WTC11 (cell line): ENCODE results near the gene HOXC11. TPM values are rescaled to one million over a fixed set of nuclear protein-coding genes. Genes with fewer than 3 reads are reported as not detected.

Experiments used
- ATAC-seq: fragments of 200-7000 bp; cut with Tn5 transposase; 2 replicates; pipeline ENCODE4 v1.10.0; 2021; ENCODE audit warnings: mild to moderate bottlenecking, moderate library complexity
- CTCF ChIA-PET: fragments of 300-600 bp; sonication (Branson Sonifier 250); formaldehyde crosslinking; loops from one replicate; lab custom pipeline; 2021; ENCODE audit warnings: antibody characterized with exemption; lab: Charles Lee
- POLR2A ChIA-PET: fragments of 350-600 bp; sonication (Branson Sonifier 250); formaldehyde crosslinking; loops from one replicate; lab custom pipeline; 2021; ENCODE audit warnings: antibody characterized with exemption; lab: Charles Lee
- DNase-seq: peaks from one replicate; pipeline ENCODE4 v3.0.0; 2021; ENCODE audit warnings: low spot score
- H3K27ac Mint-ChIP-seq: 2 replicates; pipeline ENCODE4 v1.8.0; 2021; ENCODE audit warnings: mixed read lengths
- H3K27me3 Mint-ChIP-seq: 2 replicates; pipeline ENCODE4 v1.8.0; 2021; ENCODE audit warnings: low read depth, mild to moderate bottlenecking, moderate library complexity, mixed read lengths
- H3K36me3 Mint-ChIP-seq: 2 replicates; pipeline ENCODE4 v1.8.0; 2021; ENCODE audit warnings: mixed read lengths
- H3K4me1 Mint-ChIP-seq: 2 replicates; pipeline ENCODE4 v1.8.0; 2022; ENCODE audit warnings: mixed read lengths
- H3K4me3 Mint-ChIP-seq: 2 replicates; pipeline ENCODE4 v1.8.0; 2021; ENCODE audit warnings: mild to moderate bottlenecking, moderate library complexity, mixed read lengths
- H3K9me3 Mint-ChIP-seq: 2 replicates; pipeline ENCODE4 v1.8.0; 2021; ENCODE audit warnings: mixed read lengths
- ATF1 ChIP-seq: sonication (generic); formaldehyde crosslinking; IDR thresholded peaks from 2 replicates; pipeline ENCODE4 v1.8.1; 2023; ENCODE audit warnings: mild to moderate bottlenecking, moderate library complexity, missing genetic modification reagents
- FOXJ3 ChIP-seq: sonication (generic); formaldehyde crosslinking; IDR thresholded peaks from 2 replicates; pipeline ENCODE4 v1.9.0; 2021; ENCODE audit warnings: missing genetic modification reagents, mild to moderate bottlenecking, borderline replicate concordance
- GTF2I ChIP-seq: fragments of 250-450 bp; sonication (Bioruptor Pico); conservative IDR thresholded peaks from 2 replicates; pipeline ENCODE4 v1.4.0; 2021; ENCODE audit warnings: mild to moderate bottlenecking
- HMGXB4 ChIP-seq: sonication (generic); formaldehyde crosslinking; IDR thresholded peaks from 2 replicates; pipeline ENCODE4 v1.8.1; 2023; ENCODE audit warnings: mild to moderate bottlenecking, moderate library complexity, missing genetic modification reagents
- KAT7 ChIP-seq: sonication (generic); formaldehyde crosslinking; IDR thresholded peaks from 2 replicates; pipeline ENCODE4 v1.8.1; 2023; ENCODE audit warnings: missing genetic modification reagents, mild to moderate bottlenecking, borderline replicate concordance
- MLX ChIP-seq: sonication (generic); formaldehyde crosslinking; IDR thresholded peaks from 2 replicates; pipeline ENCODE4 v1.8.1; 2023; ENCODE audit warnings: mild to moderate bottlenecking, missing genetic modification reagents, moderate library complexity
- MYBL2 ChIP-seq: sonication (generic); formaldehyde crosslinking; IDR thresholded peaks from 2 replicates; pipeline ENCODE4 v1.8.1; 2023; ENCODE audit warnings: mild to moderate bottlenecking, moderate library complexity, missing genetic modification reagents
- NFATC4 ChIP-seq: fragments of 250-450 bp; sonication (Bioruptor Pico); IDR thresholded peaks from 2 replicates; pipeline ENCODE4 v1.9.0; 2021; ENCODE audit warnings: mild to moderate bottlenecking
- NFYB ChIP-seq: sonication (generic); formaldehyde crosslinking; conservative IDR thresholded peaks from 2 replicates; pipeline ENCODE4 v1.8.0; 2022; ENCODE audit warnings: low read depth, missing genetic modification reagents
- NR3C1 ChIP-seq: sonication (generic); formaldehyde crosslinking; conservative IDR thresholded peaks from 2 replicates; pipeline ENCODE4 v1.8.1; 2023; ENCODE audit warnings: low read depth, mild to moderate bottlenecking, missing genetic modification reagents
- SMAD4 ChIP-seq: sonication (generic); formaldehyde crosslinking; IDR thresholded peaks from 2 replicates; pipeline ENCODE4 v1.8.0; 2022; ENCODE audit warnings: mild to moderate bottlenecking, missing genetic modification reagents
- USF1 ChIP-seq: sonication (generic); formaldehyde crosslinking; IDR thresholded peaks from 2 replicates; pipeline ENCODE4 v1.8.0; 2022; ENCODE audit warnings: mild to moderate bottlenecking, missing genetic modification reagents
- USF2 ChIP-seq: sonication (generic); formaldehyde crosslinking; IDR thresholded peaks from 2 replicates; pipeline ENCODE4 v1.8.1; 2023; ENCODE audit warnings: mild to moderate bottlenecking, missing genetic modification reagents, moderate library complexity
- ZBTB21 ChIP-seq: sonication (generic); formaldehyde crosslinking; IDR thresholded peaks from 2 replicates; pipeline ENCODE4 v1.8.1; 2023; ENCODE audit warnings: mild to moderate bottlenecking, missing genetic modification reagents, borderline replicate concordance
- ZNF317 ChIP-seq: sonication (generic); formaldehyde crosslinking; IDR thresholded peaks from 2 replicates; pipeline ENCODE4 v1.8.1; 2023; ENCODE audit warnings: low read depth, mild to moderate bottlenecking, moderate library complexity, missing genetic modification reagents, borderline replicate concordance
- ZNF416 ChIP-seq: fragments of 250-450 bp; sonication (Bioruptor Pico); IDR thresholded peaks from 2 replicates; pipeline ENCODE4 v1.9.0; 2021; ENCODE audit warnings: mild to moderate bottlenecking, inconsistent platforms
- total RNA-seq: library from RNA; stranded (reverse); gene quantifications from 3 replicates; pipeline ENCODE4 v1.2.3, GENCODE V29; 2021
- TF ChIP-seq, protein P1 (sequence below): sonication (generic); formaldehyde crosslinking; IDR thresholded peaks from 2 replicates; pipeline ENCODE4 v1.8.0; 2022; ENCODE audit warnings: mild to moderate bottlenecking, missing genetic modification reagents
- TF ChIP-seq, protein P2 (sequence below): fragments of 250-450 bp; sonication (Bioruptor Pico); IDR thresholded peaks from 2 replicates; pipeline ENCODE4 v1.9.0; 2021; ENCODE audit warnings: mild to moderate bottlenecking
- TF ChIP-seq, protein P3 (sequence below): sonication (generic); formaldehyde crosslinking; IDR thresholded peaks from 2 replicates; pipeline ENCODE4 v1.8.1; 2023; ENCODE audit warnings: mild to moderate bottlenecking, missing genetic modification reagents

The HOXC11 gene
- total RNA-seq, 1 experiment from 2014 or later = not detected

DNA sequence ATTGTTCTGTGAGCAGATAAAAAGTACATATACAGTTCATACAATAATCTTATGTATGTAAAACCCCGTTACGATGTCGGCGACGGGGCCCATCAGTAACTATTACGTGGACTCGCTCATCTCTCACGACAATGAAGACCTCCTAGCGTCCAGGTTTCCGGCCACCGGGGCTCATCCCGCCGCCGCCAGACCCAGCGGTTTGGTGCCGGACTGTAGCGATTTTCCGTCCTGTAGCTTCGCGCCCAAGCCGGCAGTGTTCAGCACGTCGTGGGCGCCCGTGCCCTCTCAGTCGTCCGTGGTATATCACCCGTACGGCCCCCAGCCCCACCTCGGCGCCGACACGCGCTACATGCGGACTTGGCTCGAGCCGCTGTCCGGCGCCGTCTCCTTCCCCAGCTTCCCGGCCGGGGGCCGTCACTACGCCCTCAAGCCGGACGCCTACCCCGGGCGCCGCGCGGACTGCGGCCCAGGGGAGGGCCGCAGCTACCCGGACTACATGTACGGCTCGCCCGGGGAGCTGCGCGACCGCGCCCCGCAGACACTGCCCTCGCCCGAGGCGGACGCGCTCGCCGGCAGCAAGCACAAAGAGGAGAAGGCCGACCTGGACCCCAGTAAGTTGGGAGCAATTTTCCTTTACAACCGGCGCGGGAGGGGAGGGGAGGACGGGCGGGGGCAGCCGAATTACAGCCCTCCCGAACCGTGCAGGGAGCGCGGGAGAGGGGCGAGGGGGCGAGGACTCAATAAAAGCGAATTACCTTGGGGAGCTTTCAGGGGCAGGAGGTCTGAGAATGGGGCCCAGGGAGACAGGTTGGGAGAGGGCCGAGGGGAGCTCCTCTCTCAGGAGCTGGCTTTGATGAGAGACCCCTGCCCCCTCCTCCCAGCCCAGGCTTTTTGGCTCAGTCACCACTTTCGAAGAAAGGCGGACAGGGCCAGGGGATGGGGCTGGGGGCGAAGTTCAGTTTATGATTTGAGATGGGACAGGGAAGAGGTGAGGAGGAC is 27.5 kb downstream of the HOXC11 start, which contains the start of gene HOXC9:
TSS of gene HOXC9 (plus strand) at position 46 of the 999 bp plus-strand sequence. CDS start at position 74, 28 bp downstream.
- Mint-ChIP-seq H3K36me3 (no peaks in the 10 kb centered on the region; the same call in 1 of the 2 replicates), H3K27me3 (peaks cover 100% of the 10 kb centered on the region), H3K9me3 (no peaks in the 10 kb centered on the region), H3K4me1 (peaks cover 24% of the 10 kb centered on the region), H3K4me3 (peak within 1 kb of the TSS; percentile 52), H3K27ac (no peak within 1 kb of the TSS)
- ATAC-seq (no peak), DNase-seq (no peak)
- ChIA-PET CTCF (interaction anchor here (0.6 to 10.8 kb wide), 10 partner anchors 12 to 325 kb away, joined by 3 to 107 read pairs (median 5); partner anchors contain the start of genes COPZ1, HOXC10, HOXC4 and HOXC5), POLR2A (no interaction called here)
- TF ChIP-seq USF2 (CRISPR knock-in tag) (0 out of 2 replicates have a peak, but pooled peaks have one; percentile 3), NR3C1 (CRISPR knock-in tag) (no peak)

- ChIA-PET CTCF (interaction anchor here (0.6 to 10.8 kb wide), 7 partner anchors 16 to 323 kb away, joined by 3 to 107 read pairs (median 17); partner anchors contain the start of genes COPZ1, HOXC10 and HOXC4), POLR2A (no interaction called here)
- no peaks in the 10 kb centered on the region for H3K9me3 Mint-ChIP-seq
- H3K27ac Mint-ChIP-seq = no peak overlapping the region
- H3K27me3 Mint-ChIP-seq = peaks cover 100% of the 10 kb centered on the region
- H3K4me3 Mint-ChIP-seq = no peak overlapping the region
- H3K4me1 Mint-ChIP-seq = peaks cover 23% of the 10 kb centered on the region
- no peaks in the 10 kb centered on the region; the same call in 1 of the 2 replicates for H3K36me3 Mint-ChIP-seq
- ATAC-seq (no peak), DNase-seq (no peak)
- no peak for TF ChIP-seq HMGXB4 (CRISPR knock-in tag)
- TF ChIP-seq, protein P1, sequence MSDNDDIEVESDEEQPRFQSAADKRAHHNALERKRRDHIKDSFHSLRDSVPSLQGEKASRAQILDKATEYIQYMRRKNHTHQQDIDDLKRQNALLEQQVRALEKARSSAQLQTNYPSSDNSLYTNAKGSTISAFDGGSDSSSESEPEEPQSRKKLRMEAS (CRISPR knock-in tag) = no peak
- TF ChIP-seq GTF2I (CRISPR knock-in tag) = no peak
- no peak for TF ChIP-seq ATF1 (CRISPR knock-in tag)
- TF ChIP-seq, protein P2, sequence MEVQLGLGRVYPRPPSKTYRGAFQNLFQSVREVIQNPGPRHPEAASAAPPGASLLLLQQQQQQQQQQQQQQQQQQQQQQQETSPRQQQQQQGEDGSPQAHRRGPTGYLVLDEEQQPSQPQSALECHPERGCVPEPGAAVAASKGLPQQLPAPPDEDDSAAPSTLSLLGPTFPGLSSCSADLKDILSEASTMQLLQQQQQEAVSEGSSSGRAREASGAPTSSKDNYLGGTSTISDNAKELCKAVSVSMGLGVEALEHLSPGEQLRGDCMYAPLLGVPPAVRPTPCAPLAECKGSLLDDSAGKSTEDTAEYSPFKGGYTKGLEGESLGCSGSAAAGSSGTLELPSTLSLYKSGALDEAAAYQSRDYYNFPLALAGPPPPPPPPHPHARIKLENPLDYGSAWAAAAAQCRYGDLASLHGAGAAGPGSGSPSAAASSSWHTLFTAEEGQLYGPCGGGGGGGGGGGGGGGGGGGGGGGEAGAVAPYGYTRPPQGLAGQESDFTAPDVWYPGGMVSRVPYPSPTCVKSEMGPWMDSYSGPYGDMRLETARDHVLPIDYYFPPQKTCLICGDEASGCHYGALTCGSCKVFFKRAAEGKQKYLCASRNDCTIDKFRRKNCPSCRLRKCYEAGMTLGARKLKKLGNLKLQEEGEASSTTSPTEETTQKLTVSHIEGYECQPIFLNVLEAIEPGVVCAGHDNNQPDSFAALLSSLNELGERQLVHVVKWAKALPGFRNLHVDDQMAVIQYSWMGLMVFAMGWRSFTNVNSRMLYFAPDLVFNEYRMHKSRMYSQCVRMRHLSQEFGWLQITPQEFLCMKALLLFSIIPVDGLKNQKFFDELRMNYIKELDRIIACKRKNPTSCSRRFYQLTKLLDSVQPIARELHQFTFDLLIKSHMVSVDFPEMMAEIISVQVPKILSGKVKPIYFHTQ = no peak
- TF ChIP-seq, protein P3, sequence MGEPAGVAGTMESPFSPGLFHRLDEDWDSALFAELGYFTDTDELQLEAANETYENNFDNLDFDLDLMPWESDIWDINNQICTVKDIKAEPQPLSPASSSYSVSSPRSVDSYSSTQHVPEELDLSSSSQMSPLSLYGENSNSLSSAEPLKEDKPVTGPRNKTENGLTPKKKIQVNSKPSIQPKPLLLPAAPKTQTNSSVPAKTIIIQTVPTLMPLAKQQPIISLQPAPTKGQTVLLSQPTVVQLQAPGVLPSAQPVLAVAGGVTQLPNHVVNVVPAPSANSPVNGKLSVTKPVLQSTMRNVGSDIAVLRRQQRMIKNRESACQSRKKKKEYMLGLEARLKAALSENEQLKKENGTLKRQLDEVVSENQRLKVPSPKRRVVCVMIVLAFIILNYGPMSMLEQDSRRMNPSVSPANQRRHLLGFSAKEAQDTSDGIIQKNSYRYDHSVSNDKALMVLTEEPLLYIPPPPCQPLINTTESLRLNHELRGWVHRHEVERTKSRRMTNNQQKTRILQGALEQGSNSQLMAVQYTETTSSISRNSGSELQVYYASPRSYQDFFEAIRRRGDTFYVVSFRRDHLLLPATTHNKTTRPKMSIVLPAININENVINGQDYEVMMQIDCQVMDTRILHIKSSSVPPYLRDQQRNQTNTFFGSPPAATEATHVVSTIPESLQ = no peak
- TF ChIP-seq KAT7 (CRISPR knock-in tag) = no peak
- TF ChIP-seq NFYB (CRISPR knock-in tag) = no peak
- TF ChIP-seq NFATC4 (CRISPR knock-in tag) = no peak
- TF ChIP-seq ZNF317 = no peak
- no peak for TF ChIP-seq USF1 (CRISPR knock-in tag)
- TF ChIP-seq FOXJ3 (CRISPR knock-in tag) = no peak
- no peak for TF ChIP-seq ZNF416 (CRISPR knock-in tag)
- no peak for TF ChIP-seq SMAD4 (CRISPR knock-in tag)
- no peak for TF ChIP-seq MYBL2 (CRISPR knock-in tag)
- no peak for TF ChIP-seq ZBTB21 (CRISPR knock-in tag)
- TF ChIP-seq MLX = no peak
These were observed 28.6 kb downstream of the HOXC11 start for GRCh38 chr12:54001283-54002187.
